Hepatocyte (in vitro differentiated cells): ENCODE data around the gene PAOX. TPM values are rescaled to one million over a fixed set of nuclear protein-coding genes. Genes with fewer than 3 reads are reported as not detected.

Experiments
- DNase-seq: peaks from one replicate; pipeline ENCODE4 v3.0.0-alpha.2; 2016; ENCODE audit warnings: low spot score
- H2AFZ ChIP-seq: fragments of 200-600 bp; sonication (generic); 2 replicates; pipeline ENCODE4 v1.6.0; 2016; ENCODE audit warnings: antibody characterized with exemption, mild to moderate bottlenecking
- H3K27ac ChIP-seq: fragments of 200-600 bp; sonication (generic); 2 replicates; pipeline ENCODE4 v1.5.1; 2016; ENCODE audit warnings: mild to moderate bottlenecking
- H3K27me3 ChIP-seq: fragments of 200-600 bp; sonication (generic); 2 replicates; pipeline ENCODE4 v1.6.1; 2016
- H3K36me3 ChIP-seq: fragments of 200-600 bp; sonication (generic); replicated peaks from 2 replicates; pipeline ENCODE4 v1.5.1; 2016; ENCODE audit warnings: low read depth; ENCODE audit not compliant: insufficient read depth
- H3K4me1 ChIP-seq: fragments of 200-600 bp; sonication (generic); 2 replicates; pipeline ENCODE4 v1.5.1; 2016; ENCODE audit warnings: mild to moderate bottlenecking, moderate library complexity; ENCODE audit not compliant: insufficient read depth
- H3K4me2 ChIP-seq: fragments of 200-600 bp; sonication (generic); 2 replicates; pipeline ENCODE4 v1.6.0; 2016
- H3K4me3 ChIP-seq: fragments of 200-600 bp; sonication (generic); 2 replicates; pipeline ENCODE4 v1.5.1; 2016; ENCODE audit warnings: mild to moderate bottlenecking
- H3K79me2 ChIP-seq: fragments of 200-600 bp; sonication (generic); 2 replicates; pipeline ENCODE4 v1.6.0; 2017; ENCODE audit warnings: mild to moderate bottlenecking
- H3K9me2 ChIP-seq: fragments of 200-600 bp; sonication (generic); replicated peaks from 2 replicates; pipeline ENCODE4 v1.6.0; 2017; ENCODE audit warnings: mild to moderate bottlenecking; ENCODE audit not compliant: insufficient read depth
- H3K9me3 ChIP-seq: fragments of 200-600 bp; sonication (generic); 2 replicates; pipeline ENCODE4 v1.5.1; 2016; ENCODE audit warnings: low read depth, mild to moderate bottlenecking
- H4K20me1 ChIP-seq: fragments of 200-600 bp; sonication (generic); 2 replicates; pipeline ENCODE4 v1.6.0; 2016; ENCODE audit warnings: mild to moderate bottlenecking; ENCODE audit not compliant: insufficient read depth, poor library complexity, severe bottlenecking
- EZH2 ChIP-seq: fragments of 200-600 bp; sonication (generic); IDR thresholded peaks from 2 replicates; pipeline ENCODE4 v1.6.1; 2016; ENCODE audit warnings: antibody characterized with exemption, mild to moderate bottlenecking, borderline replicate concordance
- EZH2phosphoT487 ChIP-seq: fragments of 200-600 bp; sonication (generic); IDR thresholded peaks from one replicate; pipeline ENCODE4 v1.6.1; 2018; ENCODE audit warnings: antibody characterized with exemption, mild to moderate bottlenecking, low read depth, moderate library complexity; ENCODE audit not compliant: unreplicated experiment, severe bottlenecking
- WGBS: methylation state at CpG from one replicate; pipeline ENCODE4 v1.1.6; 2016; ENCODE audit warnings: low lambda C conversion rate; ENCODE audit errors: missing lambda C conversion rate; 5-methylcytosine and 5-hydroxymethylcytosine counted together
- polyA plus RNA-seq: library from polyadenylated mRNA; unstranded; fragments of >200 nt; fragmentation: Nextera tagmentation; extraction: Ambion mirVana; gene quantifications from 2 replicates; pipeline ENCODE4 v1.2.1, GENCODE V29; 2016
- total RNA-seq: library from RNA; depleted of rRNA; stranded (reverse); fragments of >200 nt; gene quantifications from 2 replicates; pipeline ENCODE4 v1.2.3, GENCODE V29; 2014
- TF ChIP-seq, protein P1 (sequence below): fragments of 200-600 bp; sonication (generic); IDR thresholded peaks from 2 replicates; pipeline ENCODE4 v1.5.1; 2016; ENCODE audit warnings: antibody characterized with exemption, mild to moderate bottlenecking; ENCODE audit not compliant: poor library complexity

Gene PAOX
- total and polyA plus RNA-seq, 2 experiments from 2014 or later: 11.5 to 19.6 TPM

DNA sequence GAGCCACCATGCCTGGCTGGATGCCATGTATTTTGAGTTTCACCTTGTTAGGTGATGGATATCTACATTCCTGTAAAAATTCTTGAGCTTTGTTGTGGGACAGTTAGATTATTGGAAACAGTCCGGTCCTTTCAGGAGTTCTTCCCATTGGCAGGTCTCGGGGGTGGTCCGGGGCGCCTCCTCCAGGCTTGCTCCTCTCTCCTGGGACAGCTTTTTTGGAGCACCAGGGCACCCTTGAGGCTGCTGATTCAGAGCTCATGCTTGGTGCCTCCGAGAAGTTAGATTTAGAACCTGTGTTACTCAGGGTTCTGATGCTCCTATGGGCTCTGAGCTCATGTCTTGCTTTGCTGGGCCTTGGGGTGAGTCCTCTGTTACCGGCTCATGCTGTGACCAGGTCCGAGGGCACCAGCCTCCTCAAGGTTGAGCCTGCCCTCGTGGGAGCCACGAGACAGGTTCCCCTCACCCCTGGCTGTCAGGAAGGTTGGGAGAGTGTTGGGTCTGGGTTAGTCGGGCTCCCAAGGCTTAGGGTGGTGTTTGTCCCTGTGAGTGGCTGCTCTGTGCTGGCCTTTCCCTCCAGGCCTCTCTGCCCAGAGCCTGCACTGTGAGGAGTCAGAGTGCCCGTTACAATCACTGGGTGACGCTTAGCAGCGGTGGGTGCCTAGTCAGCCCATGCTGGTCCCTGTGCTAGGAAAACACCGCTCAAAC, 39.4 kb downstream of the PAOX start:
- Histone ChIP-seq H3K4me2 (no peak overlapping the region), H3K4me1 (no peaks in the 10 kb centered on the region), H3K9me3 (no peaks in the 10 kb centered on the region), H3K27me3 (no peaks in the 10 kb centered on the region), H3K27ac (no peak overlapping the region), H3K4me3 (no peak overlapping the region), H2AFZ (no peak overlapping the region), H3K9me2 (no peaks in the 10 kb centered on the region), H4K20me1 (peaks cover 6% of the 10 kb centered on the region), H3K36me3 (peaks cover 3% of the 10 kb centered on the region), H3K79me2 (no peaks in the 10 kb centered on the region)
- 97% methylated on average over 14 of the region's 14 CpGs for WGBS
- TF ChIP-seq EZH2phosphoT487 (no peak), EZH2 (no peak)
- TF ChIP-seq, protein P1, sequence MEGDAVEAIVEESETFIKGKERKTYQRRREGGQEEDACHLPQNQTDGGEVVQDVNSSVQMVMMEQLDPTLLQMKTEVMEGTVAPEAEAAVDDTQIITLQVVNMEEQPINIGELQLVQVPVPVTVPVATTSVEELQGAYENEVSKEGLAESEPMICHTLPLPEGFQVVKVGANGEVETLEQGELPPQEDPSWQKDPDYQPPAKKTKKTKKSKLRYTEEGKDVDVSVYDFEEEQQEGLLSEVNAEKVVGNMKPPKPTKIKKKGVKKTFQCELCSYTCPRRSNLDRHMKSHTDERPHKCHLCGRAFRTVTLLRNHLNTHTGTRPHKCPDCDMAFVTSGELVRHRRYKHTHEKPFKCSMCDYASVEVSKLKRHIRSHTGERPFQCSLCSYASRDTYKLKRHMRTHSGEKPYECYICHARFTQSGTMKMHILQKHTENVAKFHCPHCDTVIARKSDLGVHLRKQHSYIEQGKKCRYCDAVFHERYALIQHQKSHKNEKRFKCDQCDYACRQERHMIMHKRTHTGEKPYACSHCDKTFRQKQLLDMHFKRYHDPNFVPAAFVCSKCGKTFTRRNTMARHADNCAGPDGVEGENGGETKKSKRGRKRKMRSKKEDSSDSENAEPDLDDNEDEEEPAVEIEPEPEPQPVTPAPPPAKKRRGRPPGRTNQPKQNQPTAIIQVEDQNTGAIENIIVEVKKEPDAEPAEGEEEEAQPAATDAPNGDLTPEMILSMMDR: no peak
- DNase-seq: no peak

DNA sequence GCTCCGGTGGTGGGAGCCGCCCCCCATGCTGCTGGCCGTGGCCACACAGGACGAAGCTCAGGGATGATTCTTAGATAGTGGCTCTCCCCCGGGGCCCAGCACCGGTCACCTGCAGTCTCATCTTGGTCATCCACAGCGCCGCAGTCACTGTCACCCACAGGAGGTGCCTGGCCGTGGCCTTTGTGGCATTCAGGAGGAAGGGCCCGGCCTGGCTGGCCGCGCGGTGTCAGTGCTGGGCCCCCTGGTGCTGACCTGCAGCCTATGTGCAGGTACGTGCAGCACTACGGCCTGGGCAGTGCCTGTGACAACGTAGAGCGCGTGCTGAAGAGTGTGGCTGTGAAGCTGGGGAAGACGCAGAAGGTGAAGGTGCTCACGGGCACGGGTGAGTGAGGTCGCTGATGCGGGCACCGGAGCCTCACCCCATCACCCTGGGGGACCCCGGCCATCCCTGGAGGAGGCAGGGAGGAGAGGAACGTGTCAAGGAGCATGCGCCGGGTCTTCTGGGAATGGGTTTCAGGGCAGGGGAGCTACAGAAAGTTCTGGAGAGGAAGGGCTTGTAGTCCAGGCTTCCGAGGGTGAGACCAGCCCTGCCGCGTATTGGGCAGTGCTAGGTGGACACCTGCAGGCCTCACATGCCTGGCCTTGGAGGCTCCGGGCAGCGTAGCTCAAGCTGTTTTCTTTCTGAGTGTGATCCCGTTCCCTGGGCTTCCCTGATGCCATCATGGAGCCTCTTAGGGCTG, 40.3 kb downstream of the PAOX start:
- Histone ChIP-seq H4K20me1 (peaks cover 6% of the 10 kb centered on the region), H3K4me1 (no peaks in the 10 kb centered on the region)

DNA sequence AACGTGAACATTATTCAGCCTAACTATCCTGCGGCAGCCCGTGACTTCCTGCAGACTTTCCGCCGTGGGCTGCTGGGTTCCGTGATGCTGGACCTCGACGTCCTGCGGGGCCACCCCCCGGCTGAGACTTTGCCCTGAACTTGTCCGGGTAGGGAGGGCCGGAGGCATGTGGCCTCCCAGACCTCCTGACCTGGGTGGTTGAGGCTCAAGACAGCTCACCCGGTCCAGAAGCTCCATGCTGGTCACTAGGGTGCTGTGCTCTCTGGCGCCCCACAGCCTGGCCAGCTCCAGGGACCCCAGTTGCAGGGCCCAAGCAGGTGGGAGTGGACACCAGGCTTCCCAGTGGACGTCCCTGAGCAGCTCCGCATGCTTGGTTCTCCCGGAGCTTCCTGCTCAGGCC, 41.0 kb downstream of the PAOX start:
- Histone ChIP-seq H3K9me2 (no peaks in the 10 kb centered on the region), H3K79me2 (no peaks in the 10 kb centered on the region), H3K9me3 (no peaks in the 10 kb centered on the region), H3K27ac (no peak overlapping the region), H3K36me3 (peaks cover 3% of the 10 kb centered on the region), H3K27me3 (no peaks in the 10 kb centered on the region), H3K4me2 (no peak overlapping the region), H3K4me1 (no peaks in the 10 kb centered on the region), H3K4me3 (no peak overlapping the region), H2AFZ (no peak overlapping the region), H4K20me1 (peaks cover 6% of the 10 kb centered on the region)
- TF ChIP-seq EZH2phosphoT487: no peak
- TF ChIP-seq, protein P1: no peak
- TF ChIP-seq EZH2: no peak
- 93% methylated on average over 17 of the region's 17 CpGs for WGBS
- peak; percentile 3 for DNase-seq

More for the DNA sequence above, 40.3 kb downstream of the PAOX start:
- no peaks in the 10 kb centered on the region for H3K9me2 ChIP-seq
- no peak overlapping the region for H2AFZ ChIP-seq
- H3K27me3 ChIP-seq: no peaks in the 10 kb centered on the region
- no peak overlapping the region for H3K27ac ChIP-seq
- peaks cover 3% of the 10 kb centered on the region for H3K36me3 ChIP-seq
- TF ChIP-seq, protein P1: no peak
- TF ChIP-seq EZH2phosphoT487 (no peak), EZH2 (no peak)
- 94% methylated on average over 34 of the region's 34 CpGs for WGBS
- H3K79me2 ChIP-seq: no peaks in the 10 kb centered on the region
- no peaks in the 10 kb centered on the region for H3K9me3 ChIP-seq
- no peak for DNase-seq
- no peak overlapping the region for H3K4me3 ChIP-seq
- no peak overlapping the region for H3K4me2 ChIP-seq
